ENCODE data around the gene XPC.

DNA sequence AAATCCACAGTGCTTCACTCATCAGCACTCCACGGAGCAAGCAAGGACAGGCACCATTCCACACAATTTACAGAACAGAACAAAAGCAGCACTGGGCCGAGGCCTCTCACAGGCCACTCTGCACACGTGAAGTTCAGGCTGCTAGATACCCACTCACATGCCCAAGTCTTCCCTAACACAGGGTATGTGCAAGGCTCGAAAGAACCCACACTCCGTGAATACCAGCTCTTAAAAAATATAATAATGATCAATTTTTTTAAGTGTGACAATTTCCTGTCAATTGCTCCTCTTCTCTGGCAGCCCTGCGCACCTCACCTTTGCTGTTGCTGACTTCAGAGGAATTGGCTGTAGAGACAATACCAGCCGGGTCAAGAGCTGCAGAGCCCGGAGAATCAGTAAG, 19.0 kb downstream of the XPC start:
- no peak for TF ChIP-seq EZH2 (IDR thresholded peaks at IDR 0.05; ENCODE audit: borderline replicate concordance, low read length)
- TF ChIP-seq, protein P1, sequence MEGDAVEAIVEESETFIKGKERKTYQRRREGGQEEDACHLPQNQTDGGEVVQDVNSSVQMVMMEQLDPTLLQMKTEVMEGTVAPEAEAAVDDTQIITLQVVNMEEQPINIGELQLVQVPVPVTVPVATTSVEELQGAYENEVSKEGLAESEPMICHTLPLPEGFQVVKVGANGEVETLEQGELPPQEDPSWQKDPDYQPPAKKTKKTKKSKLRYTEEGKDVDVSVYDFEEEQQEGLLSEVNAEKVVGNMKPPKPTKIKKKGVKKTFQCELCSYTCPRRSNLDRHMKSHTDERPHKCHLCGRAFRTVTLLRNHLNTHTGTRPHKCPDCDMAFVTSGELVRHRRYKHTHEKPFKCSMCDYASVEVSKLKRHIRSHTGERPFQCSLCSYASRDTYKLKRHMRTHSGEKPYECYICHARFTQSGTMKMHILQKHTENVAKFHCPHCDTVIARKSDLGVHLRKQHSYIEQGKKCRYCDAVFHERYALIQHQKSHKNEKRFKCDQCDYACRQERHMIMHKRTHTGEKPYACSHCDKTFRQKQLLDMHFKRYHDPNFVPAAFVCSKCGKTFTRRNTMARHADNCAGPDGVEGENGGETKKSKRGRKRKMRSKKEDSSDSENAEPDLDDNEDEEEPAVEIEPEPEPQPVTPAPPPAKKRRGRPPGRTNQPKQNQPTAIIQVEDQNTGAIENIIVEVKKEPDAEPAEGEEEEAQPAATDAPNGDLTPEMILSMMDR (IDR thresholded peaks at IDR 0.05; ENCODE audit: low read length), result no peak
